Mucosa of rectum (tissue), 2 donors: Measurements from ENCODE around the gene ZNF761.

Experiments used
- H3K27ac ChIP-seq, 2 donors: one replicate each; pipeline ENCODE4 v1.7.0; 2013; ENCODE audit warnings: inconsistent platforms in 2 of 2, low read depth in 2 of 2, low read length in 2 of 2
- H3K27me3 ChIP-seq, 2 donors: one replicate each; pipeline ENCODE4 v1.7.0; 2013; ENCODE audit warnings: low read length in 2 of 2; ENCODE audit not compliant: control insufficient read depth in 2 of 2, insufficient read depth in 2 of 2
- H3K36me3 ChIP-seq, 2 donors: one replicate each; pipeline ENCODE4 v1.7.0; 2013; ENCODE audit warnings: low read length in 2 of 2; ENCODE audit not compliant: control insufficient read depth in 2 of 2, insufficient read depth in 2 of 2
- H3K4me1 ChIP-seq, 2 donors: one replicate each; pipeline ENCODE4 v1.7.0; 2013; ENCODE audit warnings: low read length in 2 of 2, mild to moderate bottlenecking in 1 of 2; ENCODE audit not compliant: control insufficient read depth in 2 of 2, insufficient read depth in 2 of 2
- H3K4me3 ChIP-seq, 2 donors: one replicate each; pipeline ENCODE4 v1.7.0; 2013; ENCODE audit warnings: low read length in 2 of 2
- H3K9ac ChIP-seq, 2 donors: one replicate each; pipeline ENCODE4 v1.7.0; 2013; ENCODE audit warnings: low read length in 2 of 2, low read depth in 1 of 2, mild to moderate bottlenecking in 1 of 2
- H3K9me3 ChIP-seq, 2 donors: one replicate each; pipeline ENCODE4 v1.7.0; 2013; ENCODE audit warnings: low read length in 2 of 2; ENCODE audit not compliant: control insufficient read depth in 2 of 2
- donor health status: healthy.
- donor health status: Normal muscosa, but diverticular disease.

The ZNF761 gene

GRCh38 chr19:53506728-53507127 is 74.9 kb downstream of the ZNF761 start:
- Histone ChIP-seq H3K4me1 (no peaks in the 10 kb centered on the region), H3K27me3 (no peaks in the 10 kb centered on the region), H3K27ac (no peak overlapping the region), H3K9ac (no peak overlapping the region), H3K4me3 (no peak overlapping the region), H3K9me3 (peaks cover 0 to 2% of the 10 kb centered on the region in 2 donors), H3K36me3 (no peaks in the 10 kb centered on the region)
